ELR (cell line): ENCODE measurements around the gene RPL6.
A peak's percentile ranks its signal among the peaks of the same experiment; 100 is the strongest.
"Not testable (repeated sequence)": the region's sequence is repeated elsewhere in the genome, so short reads cannot be mapped to it uniquely, and the experiment has no call there.

Source experiments
- DNase-seq: peaks from one replicate; pipeline ENCODE4 v3.0.0-alpha.2; 2015; ENCODE audit warnings: low read depth

RPL6 gene

DNA sequence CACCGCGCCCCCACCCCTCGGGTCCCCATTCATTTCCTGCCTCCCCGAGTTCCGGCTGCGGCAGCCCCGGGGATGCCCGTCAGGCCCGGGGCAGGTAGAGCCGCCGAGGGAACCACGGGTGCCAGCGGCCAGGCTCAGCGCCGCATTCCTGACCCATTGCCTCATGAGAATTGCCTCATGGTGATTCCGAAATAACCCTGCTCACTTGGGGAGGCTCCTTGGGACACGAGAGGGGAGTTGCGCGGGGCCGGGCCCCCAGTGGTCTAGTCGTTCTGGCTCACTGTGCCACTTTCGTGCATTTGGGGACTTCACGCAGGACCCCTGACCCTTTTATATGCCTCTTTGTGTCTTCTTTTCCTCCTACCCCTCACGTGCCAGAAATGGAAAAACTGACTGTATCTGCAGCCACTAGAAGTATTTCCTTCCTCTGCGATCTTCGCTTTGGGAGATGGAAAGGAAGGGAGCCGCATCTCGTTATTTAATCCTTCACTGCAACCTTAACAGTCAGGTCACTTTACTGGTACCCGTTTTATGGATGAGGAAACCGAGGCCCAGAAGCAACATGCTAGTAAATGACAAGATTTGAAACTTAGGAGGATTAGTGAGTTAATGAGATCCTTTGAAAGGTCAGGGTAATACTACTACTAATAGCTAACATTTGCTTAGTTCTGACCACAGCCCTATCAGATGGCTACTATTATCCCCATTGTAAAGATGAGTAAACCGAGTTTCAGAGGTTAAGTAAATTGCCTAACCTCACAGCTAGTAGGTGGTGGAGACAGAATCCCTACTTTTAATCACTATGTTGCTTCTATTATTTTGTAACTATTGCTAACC is 10.1 kb upstream of the RPL6 start:
- DNase-seq: peak; percentile 90

- peak; percentile 88 for DNase-seq
These were observed 9.3 kb upstream of the RPL6 start, which contains the start of gene PTPN11 for GRCh38 chr12:112418608-112419296. TSS of gene PTPN11 (plus strand) at chr12:112418947. CDS start at chr12:112419112, 165 bp downstream.

GRCh38 chr12:112418273-112418607 is 8.8 kb upstream of the RPL6 start:
- peak; percentile 30 for DNase-seq

DNA sequence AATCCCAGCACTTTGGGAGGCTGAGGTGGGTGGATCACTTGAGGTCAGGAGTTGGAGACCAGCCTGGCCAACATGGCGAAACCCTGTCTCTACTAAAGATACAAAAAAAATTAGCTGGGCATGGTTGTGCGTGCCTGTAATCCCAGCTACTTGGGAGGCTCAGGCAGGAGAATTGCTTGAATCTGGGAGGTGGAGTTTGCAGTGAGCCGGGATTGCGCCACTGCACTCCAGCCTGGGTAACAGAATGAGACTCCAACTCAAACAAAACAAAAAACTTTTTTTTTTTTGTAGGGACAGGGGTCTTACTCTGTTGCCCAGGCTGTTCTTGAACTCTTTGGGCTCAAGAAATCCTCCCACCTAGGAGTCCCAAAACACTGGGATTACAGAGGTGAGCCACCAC is 6.1 kb upstream of the RPL6 start:
- not testable (repeated sequence) for DNase-seq

DNA sequence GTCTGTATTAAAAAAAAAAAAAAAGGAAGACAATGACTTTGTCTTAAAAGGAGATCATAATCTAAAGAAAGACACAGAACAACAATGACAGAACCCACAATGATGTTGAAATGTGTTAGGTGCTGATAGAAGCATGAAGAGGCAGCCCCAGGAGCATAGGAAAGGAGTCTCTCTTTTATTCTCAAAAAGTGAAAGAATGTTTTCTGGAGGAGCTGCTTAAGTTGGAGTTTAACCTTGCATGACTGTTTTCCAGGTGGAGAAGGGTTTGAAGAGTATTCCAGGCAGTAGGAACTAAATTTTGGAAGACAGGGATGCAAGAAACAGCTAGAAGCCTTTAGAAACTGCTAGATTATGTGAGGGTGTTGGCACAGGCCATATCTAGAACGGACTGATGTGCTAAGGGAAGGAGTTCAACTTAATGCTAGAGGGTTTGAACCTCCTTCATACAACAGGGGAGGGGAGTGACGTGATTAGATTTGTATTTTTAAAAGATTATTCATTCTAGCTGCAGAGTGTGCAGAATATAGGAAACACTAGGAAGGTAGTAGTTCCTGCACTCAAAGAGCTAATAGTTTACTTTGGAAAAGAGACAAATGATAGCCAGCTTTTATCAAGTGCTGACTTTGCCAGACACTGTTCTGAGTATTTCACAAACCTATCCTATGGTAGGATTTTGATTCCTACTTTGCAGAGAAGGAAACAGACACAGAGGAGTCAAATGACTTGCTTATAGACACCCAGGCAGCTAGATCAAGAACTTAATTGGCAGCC is 4.6 kb upstream of the RPL6 start:
- DNase-seq: no peak

DNA sequence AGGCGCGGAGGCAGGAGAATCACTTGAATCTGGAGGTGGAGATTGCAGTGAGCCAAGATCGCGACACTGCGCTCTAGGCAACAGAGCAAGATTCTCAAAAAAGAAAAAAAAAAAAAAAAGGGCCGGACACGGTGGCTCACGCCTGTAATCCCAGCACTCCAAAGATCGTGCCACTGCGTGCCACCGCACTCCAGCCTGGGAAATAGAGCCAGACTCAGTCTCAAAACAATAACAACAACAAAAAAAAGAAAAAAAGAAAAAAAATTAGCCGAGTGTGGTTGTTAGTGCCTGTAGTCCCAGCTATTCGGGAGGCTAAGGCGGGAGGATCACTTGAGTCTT is 470 bp upstream of the RPL6 start:
- DNase-seq: no peak

DNA sequence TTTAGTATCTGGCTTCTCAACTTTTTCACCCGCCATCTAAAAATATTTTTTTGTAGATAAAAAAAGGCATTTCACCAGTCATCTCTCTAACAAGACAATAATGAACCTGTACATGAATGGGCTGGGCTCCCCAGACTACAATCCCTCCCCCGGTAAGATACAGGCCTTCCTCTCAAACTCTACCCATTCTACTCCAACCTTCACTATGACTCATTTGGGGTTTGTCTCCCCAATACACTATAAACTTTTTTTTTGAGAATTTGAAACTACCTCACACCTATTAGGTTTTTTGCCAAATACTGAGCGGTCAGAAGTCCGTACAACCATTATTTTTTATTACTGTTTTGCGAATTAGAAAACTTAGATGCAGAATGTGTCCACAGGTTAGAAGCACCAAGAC is 784 bp downstream of the RPL6 start:
- peak; percentile 46 for DNase-seq

DNA sequence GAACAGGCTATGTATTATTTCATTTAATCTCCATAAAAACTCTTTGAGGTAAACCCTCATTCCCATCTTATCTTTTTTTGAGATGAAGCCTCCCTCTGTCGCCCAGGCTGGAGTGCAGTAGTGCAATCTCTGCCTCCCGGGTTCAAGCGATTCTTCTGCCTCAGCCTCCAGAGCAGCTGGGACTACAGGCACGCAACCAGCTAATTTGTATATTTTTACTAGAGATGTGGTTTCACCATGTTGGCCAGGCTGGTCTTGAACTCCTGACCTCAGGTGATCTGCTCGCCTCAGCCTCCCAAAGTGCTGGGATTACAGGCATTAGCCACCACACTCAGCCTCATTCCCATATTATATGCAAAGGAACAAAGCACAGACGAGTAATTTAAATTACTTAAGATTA is 1.7 kb downstream of the RPL6 start:
- not testable (repeated sequence) for DNase-seq

GRCh38 chr12:112406519-112407488 is 2.6 kb downstream of the RPL6 start:
- DNase-seq: no peak

DNA sequence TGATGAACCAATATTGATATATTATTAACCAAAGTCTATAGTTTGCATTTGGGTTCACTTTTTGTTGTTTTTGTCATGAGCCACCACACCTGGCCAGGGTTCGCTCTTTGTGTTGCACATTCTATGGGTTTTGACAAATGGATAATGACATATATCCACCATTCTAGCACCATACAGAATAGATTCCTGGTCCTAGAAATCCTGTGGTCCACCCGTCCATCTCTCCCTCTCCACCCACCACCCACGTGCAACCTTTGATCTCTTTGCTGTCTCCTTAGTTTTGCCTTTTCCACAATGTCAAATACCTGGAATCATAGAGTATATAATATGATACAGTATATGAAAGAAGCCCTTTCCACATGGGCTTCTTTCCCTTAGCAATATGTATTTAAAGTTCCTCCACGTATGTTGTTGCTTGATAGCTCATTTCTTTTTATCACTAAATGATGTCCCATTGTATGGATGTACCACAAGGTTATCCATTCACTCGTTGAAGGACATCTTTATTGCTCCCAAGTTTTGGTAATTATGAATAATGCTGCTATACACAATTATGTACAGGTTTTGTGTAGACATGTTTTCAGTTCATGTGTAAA is 7.4 kb downstream of the RPL6 start:
- no peak for DNase-seq

GRCh38 chr12:112401054-112401453 is 8.4 kb downstream of the RPL6 start:
- no peak for DNase-seq

DNA sequence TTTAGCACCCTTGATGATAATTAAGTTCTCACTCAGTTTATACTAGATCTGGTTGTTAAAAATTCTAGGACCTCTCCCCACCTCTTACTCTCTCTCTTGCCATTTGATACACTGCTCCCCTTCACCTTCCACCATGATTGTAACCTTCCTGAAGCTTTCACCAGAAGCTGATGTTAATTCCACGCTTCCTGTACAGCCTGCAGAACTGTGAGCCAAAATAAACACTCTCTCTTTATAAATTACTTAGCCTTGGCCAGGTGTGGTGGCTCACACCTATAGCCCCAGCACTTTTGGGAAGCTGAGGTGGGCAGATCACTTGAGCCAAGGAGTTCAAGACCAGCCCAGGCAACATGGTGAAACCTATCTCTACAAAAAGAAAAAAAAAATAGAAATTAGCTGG is 16.1 kb downstream of the RPL6 start:
- no peak for DNase-seq

GRCh38 chr12:112389922-112390654 is 19.3 kb downstream of the RPL6 start:
- not testable (repeated sequence) for DNase-seq

GRCh38 chr12:112389228-112389627 is 20.2 kb downstream of the RPL6 start:
- no peak for DNase-seq

- DNase-seq: no peak
These were observed 22.7 kb downstream of the RPL6 start for GRCh38 chr12:112386726-112387125.

DNA sequence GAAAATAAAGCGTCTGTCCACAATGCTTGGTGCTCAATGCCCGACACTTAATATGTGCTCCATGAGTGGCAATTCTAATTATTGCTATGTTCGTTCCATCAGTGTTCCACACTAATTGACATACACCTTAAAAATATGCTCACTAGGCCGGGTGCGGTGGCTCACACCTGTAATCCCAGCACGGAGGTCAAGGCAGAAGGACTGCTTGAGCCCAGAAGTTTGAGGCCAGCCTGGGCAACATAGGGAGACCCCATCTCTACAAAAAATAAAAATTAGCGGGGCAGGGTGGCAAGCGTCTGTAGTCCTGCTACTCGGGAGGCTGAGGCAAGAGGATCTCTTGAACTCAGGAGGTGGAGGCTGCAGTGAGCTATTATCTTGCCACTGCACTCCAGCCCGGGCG is 26.5 kb downstream of the RPL6 start:
- no peak for DNase-seq

GRCh38 chr12:112381883-112382796 is 27.3 kb downstream of the RPL6 start, which contains the start of gene HECTD4:
TSS of gene HECTD4 (minus strand) at chr12:112382431. CDS start at chr12:112382128, 303 bp downstream.
- DNase-seq: peak; percentile 93

DNA sequence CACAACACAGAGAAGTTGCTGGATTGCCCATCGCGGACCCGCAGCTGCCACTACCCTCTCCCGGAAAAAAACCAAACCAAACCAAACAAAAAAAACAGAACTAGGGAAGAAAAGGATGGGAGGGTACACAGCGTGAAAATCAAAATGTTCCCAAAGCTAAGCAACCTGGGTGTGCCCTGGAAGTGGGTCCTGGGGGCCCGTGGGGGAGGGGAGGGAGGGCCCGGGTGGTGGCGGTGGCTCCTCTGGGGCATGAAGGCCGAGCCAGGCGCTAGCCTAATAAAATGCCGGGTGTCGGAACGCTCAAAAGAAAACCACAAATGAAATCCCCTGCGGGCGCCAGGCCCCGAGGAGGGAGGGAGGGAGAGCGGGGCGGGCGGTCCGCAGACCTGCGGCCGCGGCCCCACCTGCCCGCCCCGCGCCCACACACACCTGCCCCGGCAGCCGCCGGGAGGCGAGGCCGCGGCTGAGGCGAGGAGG is 28.0 kb downstream of the RPL6 start:
- peak; percentile 46 for DNase-seq
